Neural progenitor cell (in vitro differentiated cells): ENCODE results near the gene UTS2B.

Experiments used
- EZH2 ChIP-seq: fragments of 200-600 bp; sonication (generic); IDR thresholded peaks from 2 replicates; pipeline ENCODE4 v1.6.1; 2017; ENCODE audit warnings: antibody characterized with exemption, mild to moderate bottlenecking, moderate library complexity
- EZH2phosphoT487 ChIP-seq: fragments of 200-600 bp; sonication (generic); IDR thresholded peaks from 2 replicates; pipeline ENCODE4 v1.6.1; 2017; ENCODE audit warnings: antibody characterized with exemption
- TF ChIP-seq, protein P1 (sequence below): fragments of 200-600 bp; sonication (generic); IDR thresholded peaks from 2 replicates; pipeline ENCODE4 v1.5.1; 2017; ENCODE audit warnings: antibody characterized with exemption, mild to moderate bottlenecking

DNA sequence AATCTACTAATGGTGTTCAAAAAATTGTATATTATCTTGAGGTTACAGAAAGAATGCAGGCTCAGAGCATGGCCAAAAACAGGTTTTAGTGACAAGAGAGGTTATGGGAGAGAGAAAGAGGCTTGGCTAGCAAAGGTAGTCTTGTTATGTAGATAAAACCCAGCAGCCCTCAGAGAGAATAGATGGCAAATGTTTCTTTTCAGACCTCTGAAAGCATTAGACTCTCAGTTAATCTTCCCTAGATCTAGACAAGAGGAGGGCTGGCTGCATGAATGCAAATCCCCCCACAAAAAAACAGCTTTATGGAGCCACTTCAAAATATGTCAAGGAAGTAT lies 69.1 kb downstream of the UTS2B start:
- TF ChIP-seq, protein P1, sequence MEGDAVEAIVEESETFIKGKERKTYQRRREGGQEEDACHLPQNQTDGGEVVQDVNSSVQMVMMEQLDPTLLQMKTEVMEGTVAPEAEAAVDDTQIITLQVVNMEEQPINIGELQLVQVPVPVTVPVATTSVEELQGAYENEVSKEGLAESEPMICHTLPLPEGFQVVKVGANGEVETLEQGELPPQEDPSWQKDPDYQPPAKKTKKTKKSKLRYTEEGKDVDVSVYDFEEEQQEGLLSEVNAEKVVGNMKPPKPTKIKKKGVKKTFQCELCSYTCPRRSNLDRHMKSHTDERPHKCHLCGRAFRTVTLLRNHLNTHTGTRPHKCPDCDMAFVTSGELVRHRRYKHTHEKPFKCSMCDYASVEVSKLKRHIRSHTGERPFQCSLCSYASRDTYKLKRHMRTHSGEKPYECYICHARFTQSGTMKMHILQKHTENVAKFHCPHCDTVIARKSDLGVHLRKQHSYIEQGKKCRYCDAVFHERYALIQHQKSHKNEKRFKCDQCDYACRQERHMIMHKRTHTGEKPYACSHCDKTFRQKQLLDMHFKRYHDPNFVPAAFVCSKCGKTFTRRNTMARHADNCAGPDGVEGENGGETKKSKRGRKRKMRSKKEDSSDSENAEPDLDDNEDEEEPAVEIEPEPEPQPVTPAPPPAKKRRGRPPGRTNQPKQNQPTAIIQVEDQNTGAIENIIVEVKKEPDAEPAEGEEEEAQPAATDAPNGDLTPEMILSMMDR, result no peak
- TF ChIP-seq EZH2phosphoT487 (no peak), EZH2 (no peak)
